HG03378 (cell line): ENCODE results near the gene NDFIP2.
A peak's percentile ranks its signal among the peaks of the same experiment; 100 is the strongest.
"Not testable (repeated sequence)": the region's sequence is repeated elsewhere in the genome, so short reads cannot be mapped to it uniquely, and the experiment has no call there.

Experiments
- ATAC-seq: cut with Tn5 transposase; IDR thresholded peaks from one replicate; pipeline ENCODE4 v1.9.1; 2021; ENCODE audit warnings: mild to moderate bottlenecking, moderate library complexity; ENCODE audit not compliant: unreplicated experiment

NDFIP2 gene

DNA sequence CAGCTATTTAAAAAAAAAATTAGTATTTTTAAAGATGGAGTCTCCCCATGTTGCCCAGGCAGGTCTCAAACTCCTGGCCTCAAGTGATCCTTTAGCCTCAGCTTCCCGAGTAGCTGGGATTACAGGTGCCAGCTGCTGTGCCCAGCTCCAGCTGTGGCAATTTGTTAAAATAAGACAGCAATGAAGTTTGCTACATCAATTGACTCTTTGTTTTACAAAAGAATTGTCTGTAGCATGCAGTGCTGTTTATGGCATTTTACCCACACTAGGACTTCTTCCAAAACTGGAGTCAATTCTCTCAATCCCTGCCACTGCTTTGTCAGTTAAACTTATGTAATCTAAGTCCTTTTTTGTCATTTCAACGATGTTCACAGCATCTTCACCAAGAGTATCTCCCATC is 49.3 kb downstream of the NDFIP2 start:
- ATAC-seq, result no peak

- no peak for ATAC-seq
Measured at GRCh38 chr13:79531542-79532254, 50.7 kb downstream of the NDFIP2 start.

DNA sequence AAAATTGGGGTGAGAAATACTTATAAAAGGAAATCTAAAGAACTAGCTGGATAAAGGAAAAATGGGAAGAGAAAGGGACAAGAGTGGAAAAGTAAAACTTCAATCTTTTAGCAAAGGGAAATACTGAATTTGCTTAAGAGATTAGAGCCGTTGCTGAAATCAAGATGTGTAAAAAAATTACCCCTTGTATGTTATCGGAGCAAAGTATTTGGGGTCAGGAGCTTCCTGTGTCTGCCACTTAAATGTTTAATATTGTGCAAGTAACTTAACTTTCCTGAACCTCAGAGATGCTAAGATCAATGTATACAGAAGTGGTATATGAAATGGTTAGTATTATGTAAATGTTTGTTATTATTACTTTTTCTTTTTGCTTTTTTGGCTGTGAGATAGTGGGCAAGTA is 51.6 kb downstream of the NDFIP2 start:
- ATAC-seq, result no peak

- ATAC-seq, result no peak
Measured at GRCh38 chr13:79533781-79534400, 52.9 kb downstream of the NDFIP2 start.

DNA sequence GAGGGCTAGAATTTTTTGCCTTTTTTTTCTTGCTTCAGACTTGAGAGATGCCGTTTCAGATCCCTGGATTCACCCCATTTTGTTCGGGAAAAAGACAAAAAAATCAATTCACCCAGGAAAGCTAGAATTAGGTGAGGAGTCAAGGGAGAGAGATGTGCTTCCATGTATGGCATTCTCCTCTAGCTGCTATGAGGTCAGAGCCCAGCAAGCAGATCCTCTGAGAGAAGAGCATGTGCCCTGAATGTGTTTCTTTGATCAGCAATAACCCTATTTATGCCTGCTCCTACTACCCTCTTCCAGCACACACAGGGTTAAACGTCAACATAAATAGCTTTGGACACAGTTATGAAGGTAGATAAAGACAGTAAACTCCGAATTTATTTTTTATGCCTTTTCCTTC is 53.6 kb downstream of the NDFIP2 start:
- no peak for ATAC-seq

DNA sequence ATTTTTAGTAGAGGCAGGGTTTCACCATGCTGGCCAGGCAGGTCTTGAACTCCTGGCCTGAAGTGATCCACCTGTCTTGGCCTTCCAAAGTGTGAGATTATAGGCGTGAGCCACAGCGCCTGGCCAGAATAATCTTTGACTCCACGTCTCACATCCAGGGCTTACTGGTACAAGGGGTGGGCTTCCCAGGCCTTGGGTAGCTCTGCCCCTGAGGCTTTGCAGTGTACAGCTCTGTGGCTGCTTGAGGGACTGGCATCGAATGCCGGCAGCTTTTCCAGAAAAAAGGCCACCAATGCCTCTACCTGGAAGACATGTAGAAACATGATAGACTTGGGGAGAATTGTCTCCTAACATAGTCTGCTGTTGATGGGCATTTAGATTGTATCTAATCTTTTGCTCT is 57.8 kb downstream of the NDFIP2 start:
- no peak for ATAC-seq

GRCh38 chr13:79540504-79540903 is 59.5 kb downstream of the NDFIP2 start:
- ATAC-seq, result no peak

DNA sequence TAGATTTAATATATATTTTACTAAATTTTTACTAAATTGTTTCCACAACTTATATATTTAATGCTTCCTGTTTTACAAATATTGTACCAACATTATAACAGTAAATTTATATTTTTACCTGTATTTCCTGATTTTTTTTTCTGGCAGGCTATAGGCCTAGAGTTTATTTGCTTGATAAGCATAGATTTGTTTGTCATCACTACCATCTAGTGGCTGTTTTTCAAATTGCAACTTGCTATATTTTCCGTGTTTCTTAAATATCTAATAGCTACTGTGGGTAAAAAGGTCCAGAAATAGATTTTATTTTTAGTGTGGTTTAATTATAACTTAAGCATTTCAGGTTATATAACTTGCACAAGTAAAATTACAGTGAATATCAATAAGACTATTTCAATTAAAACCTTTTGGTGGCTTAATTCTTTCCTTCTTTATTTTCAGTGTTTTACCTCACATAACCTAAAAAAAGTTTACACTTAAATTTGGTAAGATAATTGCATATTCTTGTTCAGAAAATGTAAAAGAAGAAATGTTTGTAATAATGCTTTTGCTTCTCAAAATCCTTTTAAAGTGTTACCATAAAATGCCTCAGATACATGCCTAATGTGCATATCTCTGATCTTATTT is 60.6 kb downstream of the NDFIP2 start:
- peak; percentile 88 for ATAC-seq

- ATAC-seq, result no peak
Measured at GRCh38 chr13:79543883-79544282, 62.9 kb downstream of the NDFIP2 start.

GRCh38 chr13:79547211-79548195 is 66.5 kb downstream of the NDFIP2 start:
- ATAC-seq, result no peak

GRCh38 chr13:79548902-79549301 is 67.9 kb downstream of the NDFIP2 start:
- no peak for ATAC-seq

- ATAC-seq, result no peak
Measured at GRCh38 chr13:79549355-79550106, 68.6 kb downstream of the NDFIP2 start.

DNA sequence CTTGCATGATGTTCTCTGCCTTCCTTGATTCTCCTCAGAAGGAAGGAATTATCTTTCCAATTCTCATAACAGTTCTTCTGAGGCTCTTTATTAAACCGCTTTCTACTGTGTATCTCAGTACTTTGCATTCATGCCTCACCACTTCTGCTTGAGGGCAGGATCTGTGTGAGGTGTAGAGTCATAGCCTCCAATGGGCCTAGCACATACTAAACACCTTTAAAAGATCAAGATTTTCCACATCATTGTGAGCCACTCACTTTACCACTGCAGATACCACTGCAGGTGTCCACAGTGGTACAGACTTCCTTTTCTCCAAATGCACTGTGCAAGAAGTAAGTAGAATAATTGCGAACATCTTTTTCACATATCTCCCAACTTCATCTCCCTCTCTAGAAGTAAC is 76.7 kb downstream of the NDFIP2 start:
- no peak for ATAC-seq

DNA sequence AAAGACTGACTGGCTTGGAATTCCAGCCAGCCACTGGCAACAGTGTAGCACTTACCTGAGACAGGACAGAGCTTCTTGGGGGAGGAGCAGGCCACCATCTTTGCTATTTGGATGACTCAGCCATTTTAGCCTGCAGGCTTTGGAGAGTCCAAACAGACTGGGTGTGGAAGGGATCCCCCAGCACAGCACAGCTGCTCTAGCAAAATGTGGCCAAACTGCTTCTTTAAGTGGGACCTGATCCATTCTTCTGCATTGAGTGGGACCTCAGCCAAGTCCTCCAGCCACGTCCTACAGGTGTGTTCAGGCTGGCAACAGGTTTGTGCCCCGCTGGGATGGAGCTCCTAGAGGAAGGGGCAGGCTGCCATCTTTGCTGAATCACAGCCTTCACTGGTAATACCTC is 80.0 kb downstream of the NDFIP2 start:
- no peak for ATAC-seq

DNA sequence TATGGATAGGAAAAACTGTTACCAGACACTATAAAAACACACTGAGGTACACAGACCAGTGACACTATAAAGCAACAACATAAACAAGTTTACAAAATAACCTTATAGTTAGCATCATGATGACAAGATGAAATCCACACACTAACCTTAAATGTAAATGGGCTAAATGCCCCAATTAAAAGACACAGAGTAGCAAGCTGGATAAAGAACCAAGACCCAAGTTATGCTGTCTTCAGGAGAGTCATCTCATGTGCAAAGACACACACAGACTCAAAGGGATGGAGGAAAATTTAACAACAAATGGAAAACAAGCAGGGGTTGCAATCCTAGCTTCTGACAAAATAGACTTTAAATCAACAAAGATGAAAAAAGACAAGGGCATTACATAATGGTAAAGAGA is 81.6 kb downstream of the NDFIP2 start:
- ATAC-seq, result no peak

GRCh38 chr13:79566118-79566517 is 85.2 kb downstream of the NDFIP2 start:
- ATAC-seq, result no peak

DNA sequence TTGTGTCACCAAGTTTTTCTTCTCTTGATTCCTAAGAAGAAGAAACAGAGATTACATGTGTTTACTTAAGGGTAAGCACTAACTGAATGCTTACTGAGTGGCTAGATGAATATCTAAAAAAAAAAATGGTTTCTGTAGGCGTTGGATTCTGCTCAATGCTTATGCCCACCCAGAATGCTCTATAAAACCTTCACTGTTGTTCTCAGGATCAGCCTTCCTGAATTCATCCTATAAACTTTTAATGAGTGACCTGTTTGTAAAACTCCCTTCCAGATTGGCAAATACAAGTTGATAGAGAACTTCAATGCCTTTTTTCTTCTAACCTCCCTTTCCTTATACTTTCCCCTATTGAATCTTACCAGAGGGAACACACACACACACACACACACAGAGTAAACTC is 90.2 kb downstream of the NDFIP2 start:
- no peak for ATAC-seq

DNA sequence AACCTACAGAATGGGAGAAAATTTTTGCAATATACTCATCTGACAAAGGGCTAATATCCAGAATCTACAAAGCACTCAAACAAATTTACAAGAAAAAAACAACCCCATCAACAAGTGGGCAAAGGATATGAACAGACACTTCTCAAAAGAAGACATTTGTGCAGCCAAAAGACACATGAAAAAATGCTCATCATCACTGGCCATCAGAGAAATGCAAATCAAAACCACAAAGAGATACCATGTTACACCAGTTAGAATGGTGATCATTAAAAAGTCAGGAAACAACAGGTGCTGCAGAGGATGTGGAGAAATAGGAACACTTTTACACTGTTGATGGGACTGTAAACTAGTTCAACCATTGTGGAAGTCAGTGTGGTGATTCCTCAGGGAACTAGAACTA is 92.9 kb downstream of the NDFIP2 start:
- ATAC-seq, result not testable (repeated sequence)

GRCh38 chr13:79581870-79582315 is 100.9 kb downstream of the NDFIP2 start:
- ATAC-seq, result no peak

DNA sequence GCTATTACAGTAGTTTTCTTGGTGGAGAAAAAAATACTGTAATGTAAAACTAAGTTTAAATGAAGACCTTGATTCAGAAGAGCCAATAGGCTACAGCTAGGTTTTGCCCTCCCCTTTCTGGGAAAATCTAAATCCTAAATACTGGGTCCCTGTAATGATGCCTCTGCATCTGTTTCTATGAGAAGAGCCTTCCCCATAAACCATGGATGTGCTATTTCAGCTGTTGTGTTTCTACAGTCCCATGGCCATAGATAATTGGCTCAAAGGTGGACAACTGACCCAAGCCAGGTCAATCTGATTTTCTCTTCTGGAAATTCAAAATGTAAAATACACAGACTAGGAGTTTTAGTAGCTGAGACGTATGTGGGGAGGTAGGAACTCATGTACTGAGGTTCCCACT is 101.9 kb downstream of the NDFIP2 start:
- ATAC-seq, result no peak
